Fibroblast of lung (primary cell): ENCODE measurements around the gene NFATC3. TPM values are rescaled to one million over a fixed set of nuclear protein-coding genes. Genes with fewer than 3 reads are reported as not detected.

Experiments
- DNase-seq, 2 donors: peaks; one replicate each; pipeline versions ENCODE4 v3.0.0 to v3.0.0-alpha.2; 2010; ENCODE audit warnings: low read depth in 2 of 2
- H2AFZ ChIP-seq: 2 replicates; pipeline ENCODE4 v1.5.1; 2012; ENCODE audit warnings: low read length, control low read depth, inconsistent platforms
- H3K27ac ChIP-seq: 2 replicates; pipeline ENCODE4 v1.5.1; 2011; ENCODE audit warnings: low read length, control low read depth; ENCODE audit not compliant: insufficient read depth
- H3K27me3 ChIP-seq: 2 replicates; pipeline ENCODE4 v1.5.1; 2011; ENCODE audit warnings: mild to moderate bottlenecking, low read length; ENCODE audit not compliant: control insufficient read depth, insufficient read depth
- H3K36me3 ChIP-seq: 2 replicates; pipeline ENCODE4 v1.5.1; 2011; ENCODE audit warnings: low read length; ENCODE audit not compliant: control insufficient read depth, insufficient read depth
- H3K4me1 ChIP-seq: 2 replicates; pipeline ENCODE4 v1.5.1; 2011; ENCODE audit warnings: low read length; ENCODE audit not compliant: control insufficient read depth, insufficient read depth; ENCODE audit errors: extremely low read depth
- H3K4me2 ChIP-seq: 2 replicates; pipeline ENCODE4 v1.5.1; 2011; ENCODE audit warnings: low read length, control low read depth; ENCODE audit not compliant: insufficient read depth; ENCODE audit errors: extremely low read depth
- H3K4me3 ChIP-seq, 4 experiments: fragments of 200-600 bp in 1 of 4; sonication (generic) in 1 of 4; replicated peaks in 1 of 4; 2 replicates each; pipeline ENCODE4 v1.5.1; 2011 to 2016; ENCODE audit warnings: low read length in 4 of 4, low read depth in 3 of 4, mild to moderate bottlenecking in 3 of 4, control low read depth in 2 of 4, inconsistent platforms in 1 of 4, mixed read lengths in 1 of 4; ENCODE audit not compliant: insufficient read depth in 1 of 4; ENCODE audit errors: control extremely low read depth in 1 of 4
- H3K79me2 ChIP-seq: 2 replicates; pipeline ENCODE4 v1.5.1; 2012; ENCODE audit warnings: mild to moderate bottlenecking, low read length, inconsistent platforms; ENCODE audit not compliant: control insufficient read depth, insufficient read depth
- H3K9ac ChIP-seq: 2 replicates; pipeline ENCODE4 v1.5.1; 2011; ENCODE audit warnings: mild to moderate bottlenecking, low read length, control low read depth; ENCODE audit not compliant: insufficient read depth
- H3K9me3 ChIP-seq: 2 replicates; pipeline ENCODE4 v1.5.1; 2012; ENCODE audit warnings: low read depth, low read length; ENCODE audit not compliant: control insufficient read depth, insufficient read depth
- H4K20me1 ChIP-seq: 2 replicates; pipeline ENCODE4 v1.5.1; 2011; ENCODE audit warnings: low read length; ENCODE audit not compliant: control insufficient read depth, insufficient read depth; ENCODE audit errors: extremely low read depth
- CTCF ChIP-seq, 2 donors: IDR thresholded peaks in 1 of 2; conservative IDR thresholded peaks in 1 of 2; 1 replicate in 1 of 2; 2 replicates in 1 of 2; pipeline ENCODE4 v1.5.1; 2011 to 2012; ENCODE audit warnings: low read length in 2 of 2, control low read depth in 1 of 2, inconsistent platforms in 1 of 2, low read depth in 1 of 2, mild to moderate bottlenecking in 1 of 2
- EZH2 ChIP-seq: IDR thresholded peaks from 2 replicates; pipeline ENCODE4 v1.5.1; 2012; ENCODE audit warnings: low read length, control low read depth, mild to moderate bottlenecking; ENCODE audit errors: missing control alignments
- polyA plus RNA-seq, 2 donors: library from polyadenylated mRNA; depleted of rRNA in 1 of 2; stranded (reverse) in 1 of 2; unstranded in 1 of 2; fragments of >200 nt; gene quantifications; 2 replicates each; pipeline ENCODE4 v1.2.1, GENCODE V29; 2011 to 2012; ENCODE audit warnings: missing spikeins in 1 of 2
- total RNA-seq: library from RNA; depleted of rRNA; stranded (reverse); fragments of >200 nt; gene quantifications from 2 replicates; pipeline ENCODE4 v1.2.1, GENCODE V29; 2014

Gene NFATC3
- total and polyA plus RNA-seq, 2 donors (not counting 1 experiment from before 2014, with no cell fraction given) = 9.6 to 10.6 TPM

GRCh38 chr16:68249371-68249770 lies 164.2 kb downstream of the NFATC3 start:
- Histone ChIP-seq H3K4me1 (peaks cover 7% of the 10 kb centered on the region), H3K4me2 (no peak overlapping the region), H4K20me1 (no peaks in the 10 kb centered on the region), H2AFZ (no peak overlapping the region), H3K9ac (no peak overlapping the region), H3K27ac (no peak overlapping the region), H3K9me3 (no peaks in the 10 kb centered on the region), H3K27me3 (no peaks in the 10 kb centered on the region), H3K36me3 (peaks cover 4% of the 10 kb centered on the region), H3K79me2 (peaks cover 8% of the 10 kb centered on the region), H3K4me3 (no peak overlapping the region)
- TF ChIP-seq EZH2 (no peak), CTCF (conservative IDR thresholded peaks at IDR 0.05 in 1 of 2, IDR thresholded peaks at IDR 0.05 in 1 of 2; ENCODE audit: low read depth in 1 of 2, low read length in 2 of 2) (no peak)
- DNase-seq = no peak

GRCh38 chr16:68250951-68251350 lies 165.8 kb downstream of the NFATC3 start:
- H2AFZ ChIP-seq = no peak overlapping the region
- H3K27ac ChIP-seq = no peak overlapping the region
- H3K9me3 ChIP-seq = no peaks in the 10 kb centered on the region
- H3K79me2 ChIP-seq = peaks cover 5% of the 10 kb centered on the region
- H3K4me2 ChIP-seq = no peak overlapping the region
- H3K4me3 ChIP-seq = no peak overlapping the region
- H3K9ac ChIP-seq = no peak overlapping the region
- DNase-seq = no peak
- no peak for TF ChIP-seq CTCF (conservative IDR thresholded peaks at IDR 0.05 in 1 of 2, IDR thresholded peaks at IDR 0.05 in 1 of 2; ENCODE audit: low read depth in 1 of 2, low read length in 2 of 2)
- no peak for TF ChIP-seq EZH2
- H4K20me1 ChIP-seq = no peaks in the 10 kb centered on the region
- H3K36me3 ChIP-seq = peaks cover 9% of the 10 kb centered on the region
- no peaks in the 10 kb centered on the region for H3K27me3 ChIP-seq
- peaks cover 7% of the 10 kb centered on the region for H3K4me1 ChIP-seq

- no peak overlapping the region for H3K4me3 ChIP-seq
- peaks cover 3% of the 10 kb centered on the region for H3K4me1 ChIP-seq
- H2AFZ ChIP-seq = no peak overlapping the region
- no peak overlapping the region for H3K4me2 ChIP-seq
- peaks cover 2% of the 10 kb centered on the region for H3K79me2 ChIP-seq
- TF ChIP-seq EZH2 = no peak
- TF ChIP-seq CTCF (conservative IDR thresholded peaks at IDR 0.05 in 1 of 2, IDR thresholded peaks at IDR 0.05 in 1 of 2; ENCODE audit: low read depth in 1 of 2, low read length in 2 of 2) = no peak
- H3K36me3 ChIP-seq = peaks cover 9% of the 10 kb centered on the region
- H3K27ac ChIP-seq = no peak overlapping the region
- H3K9me3 ChIP-seq = no peaks in the 10 kb centered on the region
- H3K9ac ChIP-seq = no peak overlapping the region
- no peaks in the 10 kb centered on the region for H4K20me1 ChIP-seq
- no peaks in the 10 kb centered on the region for H3K27me3 ChIP-seq
- DNase-seq = no peak
These were observed 166.7 kb downstream of the NFATC3 start for GRCh38 chr16:68251832-68252231.
